Stimulated activated memory B cell treated with anti-CD40 and anti-IgM and Interleukin-4, amounts not matched to agents 10 μg/mL and 1 μg/mL and 100 μg/mL, for 72 hours (primary cell): Measurements from ENCODE around the gene RTN4IP1.
A peak's percentile ranks its signal among the peaks of the same experiment; 100 is the strongest.
"Not testable (repeated sequence)": the region's sequence is repeated elsewhere in the genome, so short reads cannot be mapped to it uniquely, and the experiment has no call there.

Source experiments
- ATAC-seq: fragments of 150-1000 bp; cut with Tn5 transposase; 2 replicates; pipeline ENCODE4 v1.10.0; 2021
- H3K27ac Mint-ChIP-seq: one replicate; pipeline ENCODE4 v1.8.0; 2022; ENCODE audit warnings: mild to moderate bottlenecking, mixed read lengths
- H3K27me3 Mint-ChIP-seq: one replicate; pipeline ENCODE4 v1.8.0; 2022; ENCODE audit warnings: mixed read lengths
- H3K36me3 Mint-ChIP-seq: one replicate; pipeline ENCODE4 v1.8.0; 2022; ENCODE audit warnings: mixed read lengths
- H3K4me1 Mint-ChIP-seq: one replicate; pipeline ENCODE4 v1.8.0; 2022; ENCODE audit warnings: mixed read lengths
- H3K4me3 Mint-ChIP-seq: one replicate; pipeline ENCODE4 v1.8.0; 2022; ENCODE audit warnings: mild to moderate bottlenecking, moderate library complexity, mixed read lengths
- H3K9me3 Mint-ChIP-seq: one replicate; pipeline ENCODE4 v1.8.0; 2022; ENCODE audit warnings: mixed read lengths

Gene RTN4IP1

DNA sequence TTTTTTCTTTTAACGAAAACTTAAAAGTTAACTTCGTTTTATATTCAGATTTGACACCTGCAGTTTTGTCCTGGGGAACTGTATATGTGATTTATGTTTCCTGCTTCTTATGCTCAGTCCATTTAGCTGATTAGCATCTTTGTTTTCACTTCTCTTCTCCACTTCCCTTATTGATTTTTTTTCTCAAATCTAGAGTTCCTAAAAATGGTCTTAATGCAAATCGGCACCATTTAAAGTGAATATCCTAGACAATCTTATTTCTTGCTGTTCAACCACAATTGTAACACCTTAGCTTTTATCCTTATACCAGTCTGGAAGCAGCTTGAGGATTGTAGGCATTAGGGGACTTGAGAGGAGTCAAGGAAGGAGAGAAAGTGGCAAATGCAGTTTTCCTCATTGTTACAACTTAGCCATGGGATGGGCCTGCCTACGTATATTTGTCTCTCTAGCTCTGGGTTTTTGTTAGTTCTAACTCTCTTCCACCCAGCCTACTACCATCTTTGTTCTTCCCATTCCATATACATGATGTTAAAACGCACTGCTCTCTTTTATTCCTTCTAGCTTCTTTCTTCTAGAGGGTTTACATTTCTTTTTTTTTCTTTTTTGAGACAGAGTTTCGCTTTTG lies 8.5 kb upstream of the RTN4IP1 start:
- H3K36me3 Mint-ChIP-seq, result peaks cover 37% of the 10 kb centered on the region
- H3K4me3 Mint-ChIP-seq, result peak overlapping the region; percentile 58
- no peaks in the 10 kb centered on the region for H3K27me3 Mint-ChIP-seq
- peak overlapping the region; percentile 78 for H3K27ac Mint-ChIP-seq
- H3K9me3 Mint-ChIP-seq, result no peaks in the 10 kb centered on the region
- ATAC-seq, result peak; percentile 94
- H3K4me1 Mint-ChIP-seq, result peaks cover 57% of the 10 kb centered on the region

DNA sequence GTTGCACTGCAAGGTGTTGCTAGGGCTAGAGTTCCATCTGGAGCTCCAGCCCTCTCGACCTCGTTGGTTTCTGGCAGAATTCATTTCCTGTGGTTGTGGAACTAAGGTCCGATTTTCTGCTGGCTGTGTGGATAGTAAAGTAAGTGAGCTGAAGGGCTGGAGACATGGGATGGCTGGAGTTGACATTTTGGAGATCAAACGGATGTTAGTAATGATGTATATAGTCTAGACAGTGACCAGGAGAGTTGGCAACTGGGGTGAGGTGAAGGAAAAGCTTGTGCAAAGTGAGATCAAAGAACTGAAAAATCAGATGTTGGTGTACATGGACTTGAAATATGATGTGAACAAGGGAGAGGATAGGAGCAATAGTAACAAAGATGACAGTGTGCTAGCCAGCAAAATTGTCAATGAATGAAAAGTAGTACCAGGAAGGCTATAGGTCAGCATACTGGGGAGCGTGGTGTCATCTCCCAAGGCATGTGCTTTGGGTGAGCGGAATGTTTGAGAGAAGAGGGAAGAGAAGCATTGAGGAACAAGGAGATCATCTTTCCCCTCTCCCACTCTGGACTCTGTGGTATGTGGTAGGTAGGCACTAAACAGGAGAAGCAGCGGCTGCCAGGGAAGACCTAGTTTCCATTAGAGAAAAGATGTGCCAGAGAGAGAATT lies 7.9 kb upstream of the RTN4IP1 start:
- no peaks in the 10 kb centered on the region for H3K27me3 Mint-ChIP-seq
- peak; percentile 62 for ATAC-seq
- H3K36me3 Mint-ChIP-seq, result peaks cover 34% of the 10 kb centered on the region
- H3K9me3 Mint-ChIP-seq, result no peaks in the 10 kb centered on the region
- H3K27ac Mint-ChIP-seq, result peak overlapping the region; percentile 78
- H3K4me1 Mint-ChIP-seq, result peaks cover 61% of the 10 kb centered on the region
- peak overlapping the region; percentile 58 for H3K4me3 Mint-ChIP-seq

DNA sequence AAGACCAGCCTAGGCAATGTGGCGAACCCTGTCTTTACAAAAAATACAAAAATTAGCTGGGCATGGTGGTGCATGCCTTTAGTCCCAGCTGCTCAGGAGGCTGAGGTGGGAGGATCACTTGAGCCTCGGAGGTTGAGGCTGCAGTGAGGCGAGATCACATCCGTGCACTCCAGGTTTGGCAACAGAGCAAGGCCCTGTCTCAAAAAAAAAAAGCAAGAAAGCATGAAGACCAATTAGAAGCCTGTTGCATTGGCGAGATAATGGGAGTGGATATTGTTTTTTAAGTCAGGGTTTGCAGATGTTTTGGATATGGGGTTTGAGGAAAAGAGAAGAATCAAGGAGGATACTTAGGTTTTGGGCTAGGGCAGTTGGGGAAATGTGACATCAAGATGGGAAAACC lies 5.3 kb upstream of the RTN4IP1 start:
- Mint-ChIP-seq H3K27ac (peak overlapping the region; percentile 68), H3K27me3 (no peaks in the 10 kb centered on the region), H3K36me3 (peaks cover 25% of the 10 kb centered on the region), H3K4me1 (peaks cover 67% of the 10 kb centered on the region), H3K4me3 (no peak overlapping the region), H3K9me3 (no peaks in the 10 kb centered on the region)
- ATAC-seq, result no peak

DNA sequence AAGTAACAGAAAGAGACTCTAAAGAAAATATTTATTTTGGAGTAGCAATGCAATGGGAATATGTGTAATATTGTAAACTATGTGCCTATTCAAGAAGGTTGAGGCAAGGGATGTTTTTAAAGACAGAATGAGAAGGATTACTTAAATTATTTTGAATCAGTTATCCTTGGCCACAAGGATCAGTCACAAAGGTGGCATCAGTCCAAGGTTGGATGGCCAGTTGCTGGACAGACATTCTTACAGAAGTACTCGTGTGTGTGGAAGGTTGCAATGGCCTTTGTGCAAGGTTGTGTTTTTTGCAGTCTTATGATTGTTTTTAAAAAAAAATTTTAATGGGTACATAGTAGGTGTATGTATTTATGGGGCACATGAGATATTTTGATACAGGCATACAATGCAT lies 2.0 kb upstream of the RTN4IP1 start:
- H3K9me3 Mint-ChIP-seq, result no peaks in the 10 kb centered on the region
- H3K4me1 Mint-ChIP-seq, result peaks cover 54% of the 10 kb centered on the region
- H3K36me3 Mint-ChIP-seq, result peaks cover 21% of the 10 kb centered on the region
- H3K27ac Mint-ChIP-seq, result no peak overlapping the region
- H3K27me3 Mint-ChIP-seq, result no peaks in the 10 kb centered on the region
- peak overlapping the region; percentile 2 for H3K4me3 Mint-ChIP-seq
- ATAC-seq, result no peak

DNA sequence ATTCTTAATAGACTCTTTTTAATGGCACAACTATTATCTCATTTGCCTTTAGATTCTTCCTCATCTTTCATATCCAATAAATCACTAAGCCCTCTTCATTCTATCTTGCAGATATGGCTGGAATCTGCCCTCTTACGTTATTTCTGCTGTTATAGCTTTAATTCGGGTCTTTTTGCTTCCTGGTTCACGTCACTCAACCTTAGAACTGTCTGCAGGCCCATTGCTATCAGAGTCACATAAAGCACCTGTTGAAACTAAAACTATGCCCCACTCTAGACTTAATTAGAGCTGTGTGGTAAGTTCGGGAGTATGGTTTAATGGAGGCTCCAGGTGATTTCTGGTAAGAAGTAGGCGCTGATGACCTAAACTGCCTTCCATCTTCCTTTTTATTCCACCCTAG lies 1.1 kb upstream of the RTN4IP1 start:
- H3K4me1 Mint-ChIP-seq, result peaks cover 61% of the 10 kb centered on the region

DNA sequence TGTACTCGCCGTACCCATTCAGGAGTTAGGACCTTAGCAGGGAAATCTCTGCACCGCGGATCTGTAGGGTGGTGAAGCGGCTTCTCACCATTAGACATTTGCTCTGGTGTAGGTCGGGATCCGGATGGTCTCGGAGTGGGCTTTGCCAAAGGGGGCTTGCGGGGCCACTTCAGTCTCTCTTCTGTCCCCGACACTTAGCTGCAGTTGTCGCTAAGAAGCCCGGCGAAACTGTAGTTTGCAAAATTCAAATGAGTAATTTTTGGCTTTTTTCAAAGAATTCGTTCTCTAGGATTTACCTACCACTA lies 513 bp upstream of the RTN4IP1 start:
- Mint-ChIP-seq H3K27me3 (no peaks in the 10 kb centered on the region), H3K4me3 (peak overlapping the region; percentile 98), H3K9me3 (no peaks in the 10 kb centered on the region), H3K4me1 (peaks cover 61% of the 10 kb centered on the region), H3K36me3 (peaks cover 16% of the 10 kb centered on the region), H3K27ac (peak overlapping the region; percentile 99)
- no peak for ATAC-seq

More for the DNA sequence above, 1.1 kb upstream of the RTN4IP1 start:
- Mint-ChIP-seq H3K36me3 (peaks cover 21% of the 10 kb centered on the region), H3K27me3 (no peaks in the 10 kb centered on the region), H3K27ac (peak overlapping the region; percentile 99), H3K9me3 (no peaks in the 10 kb centered on the region), H3K4me3 (peak overlapping the region; percentile 98)
- no peak for ATAC-seq

DNA sequence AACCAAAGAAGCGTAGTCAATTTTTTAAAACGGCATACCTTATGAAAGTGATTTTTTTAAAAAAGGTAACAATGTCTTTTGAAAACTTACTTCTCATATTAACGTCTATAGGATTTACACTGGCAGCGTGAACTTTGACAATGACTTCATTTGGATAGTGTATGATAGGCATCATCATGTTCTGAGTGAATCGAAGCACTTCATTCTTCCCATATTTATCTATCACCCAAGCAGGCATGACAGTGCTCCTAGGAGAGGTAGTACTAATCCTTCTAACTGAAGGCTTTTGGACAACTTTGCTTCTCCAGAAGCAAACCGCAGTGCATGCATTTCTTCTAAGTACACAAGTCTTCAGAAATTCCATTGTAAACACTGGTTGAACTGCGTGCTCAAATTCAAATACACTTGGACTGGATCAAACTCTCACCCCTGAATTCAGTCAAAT lies 618 bp downstream of the RTN4IP1 start:
- no peak for ATAC-seq
- H3K4me1 Mint-ChIP-seq, result peaks cover 51% of the 10 kb centered on the region
- no peaks in the 10 kb centered on the region for H3K27me3 Mint-ChIP-seq
- peak overlapping the region; percentile 98 for H3K4me3 Mint-ChIP-seq
- peaks cover 6% of the 10 kb centered on the region for H3K36me3 Mint-ChIP-seq
- H3K9me3 Mint-ChIP-seq, result no peaks in the 10 kb centered on the region
- H3K27ac Mint-ChIP-seq, result peak overlapping the region; percentile 99

DNA sequence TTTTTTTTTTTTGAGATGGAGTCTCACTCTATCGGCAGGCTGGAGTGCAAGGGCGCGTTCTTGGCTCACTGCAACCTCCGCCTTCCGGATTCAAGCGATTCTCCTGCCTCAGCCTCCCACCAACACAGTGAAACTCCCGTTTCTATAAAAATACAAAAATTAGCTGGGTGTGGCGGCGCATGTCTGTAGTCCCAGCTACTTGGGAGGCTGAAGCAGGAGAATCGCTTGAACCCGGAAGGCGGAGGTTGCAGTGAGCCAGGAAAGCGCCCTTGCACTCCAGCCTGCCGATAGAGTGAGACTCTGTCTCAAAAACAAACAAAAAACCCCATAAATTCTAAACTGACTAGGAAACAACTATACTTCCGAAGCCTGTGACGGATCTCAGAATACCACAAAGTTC lies 1.5 kb downstream of the RTN4IP1 start:
- H3K9me3 Mint-ChIP-seq, H3K36me3 Mint-ChIP-seq, ATAC-seq, H3K27me3 Mint-ChIP-seq: not testable (repeated sequence)
- Mint-ChIP-seq H3K27ac (peak overlapping the region; percentile 99), H3K4me3 (peak overlapping the region; percentile 98), H3K4me1 (peaks cover 43% of the 10 kb centered on the region)

DNA sequence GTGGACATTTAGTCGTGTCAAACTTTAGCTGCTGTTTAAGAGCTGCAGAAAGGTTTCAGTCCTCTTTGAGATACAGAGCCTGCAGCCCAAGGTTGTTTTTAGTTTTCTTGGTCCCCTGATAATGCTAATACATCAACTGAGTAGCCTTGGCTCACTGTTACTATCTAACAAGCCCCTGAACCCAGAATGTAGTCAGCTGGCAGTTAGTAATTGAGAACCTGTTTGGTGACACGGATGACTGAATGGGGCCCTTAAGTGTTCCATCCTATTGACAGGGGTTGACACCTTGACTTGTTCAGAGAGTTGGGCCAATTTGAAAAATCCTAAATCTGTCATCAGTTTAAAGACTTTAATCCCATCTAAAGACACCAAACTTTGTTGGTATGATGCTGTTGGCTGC lies 2.8 kb downstream of the RTN4IP1 start:
- Mint-ChIP-seq H3K27me3 (no peaks in the 10 kb centered on the region), H3K36me3 (peaks cover 15% of the 10 kb centered on the region), H3K9me3 (peaks cover 3% of the 10 kb centered on the region), H3K27ac (peak overlapping the region; percentile 61), H3K4me3 (no peak overlapping the region), H3K4me1 (peaks cover 34% of the 10 kb centered on the region)
- no peak for ATAC-seq

DNA sequence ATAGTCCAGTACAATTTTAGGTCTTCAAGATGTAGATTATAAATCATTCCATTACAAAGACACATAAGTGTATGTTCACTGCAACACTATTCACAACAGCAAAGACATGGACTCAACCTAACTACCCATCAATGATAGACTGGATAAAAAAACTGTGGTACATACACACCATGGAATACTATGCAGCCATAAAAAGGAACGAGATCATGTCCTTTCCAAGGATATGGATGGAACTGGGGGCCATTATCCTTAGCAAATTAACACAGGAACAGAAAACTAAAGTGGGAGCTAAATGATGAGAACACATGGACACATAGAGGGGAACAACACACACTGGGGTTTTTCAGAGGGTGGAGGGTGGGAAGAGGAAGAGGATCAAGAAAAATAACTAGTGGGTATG lies 6.3 kb downstream of the RTN4IP1 start:
- Mint-ChIP-seq H3K36me3 (peaks cover 27% of the 10 kb centered on the region), H3K27ac (no peak overlapping the region), H3K27me3 (no peaks in the 10 kb centered on the region), H3K4me1 (peaks cover 21% of the 10 kb centered on the region), H3K4me3 (no peak overlapping the region), H3K9me3 (peaks cover 3% of the 10 kb centered on the region)
- ATAC-seq, result no peak

DNA sequence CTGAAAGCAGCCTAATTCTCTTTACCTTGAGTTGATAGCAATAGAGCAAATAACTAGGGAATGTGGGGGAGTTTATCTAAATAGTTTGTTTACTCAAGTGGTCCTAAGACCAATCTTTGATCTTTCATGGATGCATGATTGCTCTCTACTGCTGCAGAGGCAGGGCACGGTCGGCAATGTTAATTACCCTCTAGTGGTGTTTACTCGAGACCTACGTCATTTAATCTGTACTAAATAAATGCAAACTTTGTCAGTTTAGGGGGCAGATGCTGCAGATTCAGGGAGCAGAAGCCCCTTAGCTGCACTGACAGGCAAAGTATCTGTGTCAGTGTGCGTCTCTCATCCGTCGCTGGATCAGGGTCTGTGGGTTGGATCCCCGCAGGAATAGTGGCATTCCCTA lies 6.9 kb downstream of the RTN4IP1 start:
- ATAC-seq, result no peak
- H3K9me3 Mint-ChIP-seq, result peaks cover 3% of the 10 kb centered on the region
- H3K4me1 Mint-ChIP-seq, result peaks cover 21% of the 10 kb centered on the region
- H3K27me3 Mint-ChIP-seq, result no peaks in the 10 kb centered on the region
- no peak overlapping the region for H3K4me3 Mint-ChIP-seq
- H3K36me3 Mint-ChIP-seq, result peaks cover 28% of the 10 kb centered on the region
- H3K27ac Mint-ChIP-seq, result no peak overlapping the region

DNA sequence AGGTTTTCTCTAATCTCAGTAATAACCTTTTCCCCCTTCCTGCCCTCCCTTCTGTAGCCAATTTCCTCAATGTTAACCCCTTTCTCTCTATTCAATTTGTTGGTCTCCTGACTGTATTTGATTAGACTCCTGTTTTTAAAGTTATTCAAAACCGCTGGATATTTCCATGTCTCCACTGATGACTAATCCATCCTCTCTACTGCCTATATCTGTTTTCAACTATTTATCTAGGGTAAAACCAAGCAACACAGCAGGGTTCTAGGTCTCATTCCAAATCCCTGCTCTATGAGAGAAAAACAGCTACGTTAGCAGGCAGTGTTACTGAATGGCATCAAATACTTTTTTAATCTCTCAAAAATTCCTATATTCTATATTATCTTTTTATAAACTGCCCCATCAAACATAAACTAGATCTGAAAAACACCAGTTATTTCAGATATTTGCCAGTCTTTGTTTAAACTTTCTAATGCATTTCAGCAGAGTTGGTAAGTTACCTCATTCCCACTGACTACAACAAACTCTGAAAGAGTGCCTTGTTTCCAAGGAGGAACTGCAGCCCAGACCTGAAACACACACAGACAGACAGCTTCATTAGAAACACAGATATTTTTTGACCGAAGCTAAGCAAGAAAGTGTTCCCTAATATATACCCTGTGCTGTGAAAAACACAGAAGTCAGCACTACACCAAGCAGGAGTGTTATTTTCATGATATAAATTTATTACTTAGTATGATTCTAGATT lies 8.2 kb downstream of the RTN4IP1 start:
- Mint-ChIP-seq H3K36me3 (peaks cover 28% of the 10 kb centered on the region), H3K4me1 (peaks cover 11% of the 10 kb centered on the region), H3K9me3 (peaks cover 3% of the 10 kb centered on the region), H3K4me3 (no peak overlapping the region), H3K27me3 (no peaks in the 10 kb centered on the region), H3K27ac (peak overlapping the region; percentile 23)
- no peak for ATAC-seq

DNA sequence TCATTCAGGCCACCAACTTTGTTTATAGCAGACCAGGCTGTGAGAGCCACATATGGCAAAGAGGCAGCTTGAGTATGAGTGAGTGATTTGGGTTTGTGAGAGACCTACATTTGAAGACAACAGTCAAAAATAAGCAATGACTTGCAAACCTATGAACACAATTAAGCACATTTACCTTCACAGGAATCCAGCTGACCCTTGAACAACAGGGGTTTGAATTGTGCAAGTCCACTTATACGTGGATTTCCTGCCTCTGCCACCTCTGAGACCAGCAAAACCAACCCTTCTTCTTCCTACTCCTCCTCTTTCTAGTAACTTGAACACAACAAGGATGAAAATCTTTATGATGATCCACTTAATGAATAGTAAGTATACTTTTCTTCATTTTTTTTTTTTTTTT lies 10.1 kb downstream of the RTN4IP1 start:
- Mint-ChIP-seq H3K27me3 (no peaks in the 10 kb centered on the region), H3K27ac (peak overlapping the region; percentile 53), H3K36me3 (peaks cover 28% of the 10 kb centered on the region), H3K4me1 (peaks cover 13% of the 10 kb centered on the region), H3K4me3 (no peak overlapping the region), H3K9me3 (peaks cover 3% of the 10 kb centered on the region)
- ATAC-seq, result no peak

DNA sequence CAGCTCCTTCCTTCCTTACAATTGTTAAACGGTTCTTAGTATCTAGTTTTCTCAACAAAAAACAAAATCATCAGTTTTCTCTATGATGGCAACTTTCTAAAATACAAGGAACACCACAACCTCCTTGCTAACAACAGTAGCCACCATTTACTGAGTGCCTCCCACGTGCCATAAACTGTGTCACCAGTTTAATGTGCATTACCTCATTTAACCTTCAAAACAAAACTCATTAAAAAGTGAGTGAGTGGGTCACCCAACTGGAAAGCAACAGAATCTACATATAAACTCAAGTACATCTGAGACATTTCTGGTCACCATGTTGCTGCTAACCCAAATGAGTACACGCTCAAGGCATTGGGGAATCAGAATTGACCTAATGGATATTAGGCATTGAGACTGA lies 11.0 kb downstream of the RTN4IP1 start:
- Mint-ChIP-seq H3K9me3 (peaks cover 3% of the 10 kb centered on the region), H3K27me3 (no peaks in the 10 kb centered on the region), H3K36me3 (peaks cover 28% of the 10 kb centered on the region), H3K4me1 (peaks cover 22% of the 10 kb centered on the region), H3K4me3 (no peak overlapping the region), H3K27ac (peak overlapping the region; percentile 53)
- no peak for ATAC-seq

DNA sequence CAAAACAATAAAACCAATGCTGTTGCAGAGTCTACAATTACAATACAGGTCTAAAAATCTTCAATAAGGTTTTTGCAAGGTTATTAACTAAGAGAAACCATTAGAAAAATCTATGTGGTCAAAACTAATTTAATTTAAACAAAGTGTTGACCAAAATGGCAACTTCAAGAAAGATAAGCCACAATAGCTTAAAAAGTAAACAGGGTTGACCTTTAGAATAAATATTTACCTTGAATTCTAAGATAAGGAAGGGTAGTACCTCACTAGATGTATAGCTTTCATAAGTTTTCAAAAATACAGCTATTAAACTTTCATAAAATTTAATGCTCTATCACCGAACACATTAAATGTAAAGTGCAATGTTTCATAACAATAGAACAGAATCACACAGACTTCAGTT lies 11.4 kb downstream of the RTN4IP1 start:
- Mint-ChIP-seq H3K4me3 (no peak overlapping the region), H3K27ac (peak overlapping the region; percentile 53)

DNA sequence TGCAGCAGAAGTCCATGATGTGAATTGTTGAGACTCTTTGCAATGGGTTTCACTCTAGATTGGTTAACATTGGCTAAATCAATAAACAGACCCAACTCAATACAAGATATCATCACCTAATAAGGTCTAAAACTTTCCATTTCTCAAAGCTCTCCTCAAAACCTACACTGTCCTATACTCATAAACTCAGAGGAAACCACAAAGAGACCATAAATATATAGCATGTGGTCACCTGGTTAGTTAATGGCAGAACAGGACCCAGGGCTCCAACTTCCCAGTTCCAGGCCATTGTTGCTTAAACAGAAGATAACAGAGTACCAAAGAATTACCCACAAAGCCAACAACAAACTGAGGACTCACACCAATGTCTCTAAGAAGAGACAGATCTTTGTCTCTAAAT lies 12.0 kb downstream of the RTN4IP1 start:
- no peak for ATAC-seq
- H3K9me3 Mint-ChIP-seq, result peaks cover 3% of the 10 kb centered on the region
- H3K36me3 Mint-ChIP-seq, result peaks cover 25% of the 10 kb centered on the region
- no peak overlapping the region for H3K4me3 Mint-ChIP-seq
- no peaks in the 10 kb centered on the region for H3K27me3 Mint-ChIP-seq
- peaks cover 32% of the 10 kb centered on the region for H3K4me1 Mint-ChIP-seq
- peak overlapping the region; percentile 46 for H3K27ac Mint-ChIP-seq

More for the DNA sequence above, 11.4 kb downstream of the RTN4IP1 start:
- ATAC-seq, result no peak
- Mint-ChIP-seq H3K36me3 (peaks cover 25% of the 10 kb centered on the region), H3K9me3 (no peaks in the 10 kb centered on the region), H3K27me3 (no peaks in the 10 kb centered on the region), H3K4me1 (peaks cover 27% of the 10 kb centered on the region)
